HEK293 (cell line): Measurements from ENCODE around the gene SH3BGRL.

ENCODE experiments used
- CTCF ChIA-PET: fragments of 350-600 bp; formaldehyde crosslinking; extraction: SDS; loops from one replicate; lab custom pipeline; 2021; ENCODE audit warnings: antibody characterized with exemption; lab: Yijun Ruan, JAX
- POLR2A ChIA-PET: fragments of 300-600 bp; formaldehyde crosslinking; extraction: SDS; loops from one replicate; lab custom pipeline; 2020; ENCODE audit warnings: antibody characterized with exemption, inconsistent platforms; lab: Yijun Ruan, JAX
- H3K27ac ChIP-seq: fragments of 200-500 bp; sonication (Bioruptor generic); 2 replicates; pipeline ENCODE4 v1.5.1; 2014; ENCODE audit warnings: low read depth, low read length, control low read depth, inconsistent platforms; ENCODE audit errors: extremely low read depth
- H3K36me3 ChIP-seq, 2 experiments: fragments of 200-500 bp in 1 of 2; sonication (Bioruptor generic) in 1 of 2; 1 replicate in 1 of 2; 2 replicates in 1 of 2; pipeline ENCODE4 v1.5.1; 2014 to 2017; ENCODE audit warnings: inconsistent platforms in 2 of 2, low read length in 2 of 2; ENCODE audit not compliant: control insufficient read depth in 2 of 2, insufficient read depth in 1 of 2
- H3K4me1 ChIP-seq: fragments of 200-500 bp; sonication (Bioruptor generic); 2 replicates; pipeline ENCODE4 v1.5.1; 2014; ENCODE audit warnings: mild to moderate bottlenecking, low read length, inconsistent platforms; ENCODE audit not compliant: control insufficient read depth, insufficient read depth
- H3K4me3 ChIP-seq: 2 replicates; pipeline ENCODE4 v1.5.1; 2011; ENCODE audit warnings: low read depth, mild to moderate bottlenecking, control low read depth, low read length, moderate library complexity
- H3K9me3 ChIP-seq: fragments of 200-500 bp; sonication (Bioruptor generic); 2 replicates; pipeline ENCODE4 v1.5.1; 2014; ENCODE audit warnings: low read depth, low read length, inconsistent platforms; ENCODE audit not compliant: control insufficient read depth, insufficient read depth
- KLF1 ChIP-seq: fragments of 450-650 bp; formaldehyde crosslinking; IDR thresholded peaks from 2 replicates; pipeline ENCODE4 v1.5.1; 2016; ENCODE audit warnings: missing biosample characterization, missing genetic modification characterization
- SCRT2 ChIP-seq: fragments of 450-650 bp; formaldehyde crosslinking; IDR thresholded peaks from 2 replicates; pipeline ENCODE4 v1.5.1; 2016; ENCODE audit warnings: missing biosample characterization, missing genetic modification characterization
- SETDB1 ChIP-seq: IDR thresholded peaks from one replicate; pipeline ENCODE4 v1.6.1; 2017; ENCODE audit warnings: mild to moderate bottlenecking, low read length, moderate library complexity, mixed read lengths; ENCODE audit not compliant: insufficient read length
- TRIM28 ChIP-seq: IDR thresholded peaks from 2 replicates; pipeline ENCODE4 v1.6.1; 2011; ENCODE audit warnings: low read length, control low read depth, borderline replicate concordance
- ZBTB1 ChIP-seq: fragments of 450-650 bp; formaldehyde crosslinking; IDR thresholded peaks from 2 replicates; pipeline ENCODE4 v1.5.1; 2016; ENCODE audit warnings: missing biosample characterization, missing genetic modification characterization
- ZNF16 ChIP-seq: fragments of 450-650 bp; formaldehyde crosslinking; IDR thresholded peaks from 2 replicates; pipeline ENCODE4 v1.5.1; 2016; ENCODE audit warnings: low read depth, missing biosample characterization, missing genetic modification characterization
- ZNF211 ChIP-seq: fragments of 450-650 bp; formaldehyde crosslinking; IDR thresholded peaks from 2 replicates; pipeline ENCODE4 v1.5.1; 2016; ENCODE audit warnings: low read depth, missing biosample characterization, missing genetic modification characterization
- ZNF23 ChIP-seq: fragments of 450-650 bp; formaldehyde crosslinking; IDR thresholded peaks from 2 replicates; pipeline ENCODE4 v1.5.1; 2016; ENCODE audit warnings: missing biosample characterization, missing genetic modification characterization, borderline replicate concordance
- ZNF391 ChIP-seq: fragments of 450-650 bp; formaldehyde crosslinking; IDR thresholded peaks from 2 replicates; pipeline ENCODE4 v1.5.1; 2016; ENCODE audit warnings: low read depth, missing biosample characterization, missing genetic modification characterization, borderline replicate concordance
- ZNF416 ChIP-seq: fragments of 450-650 bp; formaldehyde crosslinking; IDR thresholded peaks from 2 replicates; pipeline ENCODE4 v1.5.1; 2016; ENCODE audit warnings: missing biosample characterization, missing genetic modification characterization
- ZNF777 ChIP-seq: fragments of 450-650 bp; formaldehyde crosslinking; IDR thresholded peaks from 2 replicates; pipeline ENCODE4 v1.5.1; 2017; ENCODE audit warnings: missing biosample characterization, missing genetic modification characterization, borderline replicate concordance
- ZNF837 ChIP-seq: fragments of 450-650 bp; formaldehyde crosslinking; IDR thresholded peaks from 2 replicates; pipeline ENCODE4 v1.5.1; 2016; ENCODE audit warnings: missing biosample characterization, missing genetic modification characterization
- TF ChIP-seq, protein P1 (sequence below): fragments of 450-650 bp; formaldehyde crosslinking; IDR thresholded peaks from 2 replicates; pipeline ENCODE4 v1.5.1; 2016; ENCODE audit warnings: missing biosample characterization, missing genetic modification characterization
- TF ChIP-seq, protein P2 (sequence below): fragments of 450-650 bp; formaldehyde crosslinking; IDR thresholded peaks from 2 replicates; pipeline ENCODE4 v1.5.1; 2016; ENCODE audit warnings: missing biosample characterization, missing genetic modification characterization
- TF ChIP-seq, protein P3 (sequence below): fragments of 450-650 bp; formaldehyde crosslinking; conservative IDR thresholded peaks from 2 replicates; pipeline ENCODE4 v1.5.1; 2016; ENCODE audit warnings: low read depth, missing biosample characterization, missing genetic modification characterization
- TF ChIP-seq, protein P4 (sequence below): fragments of 450-650 bp; formaldehyde crosslinking; IDR thresholded peaks from 2 replicates; pipeline ENCODE4 v1.5.1; 2016; ENCODE audit warnings: missing biosample characterization, missing genetic modification characterization, low read depth
- TF ChIP-seq, protein P5 (sequence below): fragments of 450-650 bp; formaldehyde crosslinking; IDR thresholded peaks from 2 replicates; pipeline ENCODE4 v1.5.1; 2016; ENCODE audit warnings: missing biosample characterization, missing genetic modification characterization

The SH3BGRL gene

DNA sequence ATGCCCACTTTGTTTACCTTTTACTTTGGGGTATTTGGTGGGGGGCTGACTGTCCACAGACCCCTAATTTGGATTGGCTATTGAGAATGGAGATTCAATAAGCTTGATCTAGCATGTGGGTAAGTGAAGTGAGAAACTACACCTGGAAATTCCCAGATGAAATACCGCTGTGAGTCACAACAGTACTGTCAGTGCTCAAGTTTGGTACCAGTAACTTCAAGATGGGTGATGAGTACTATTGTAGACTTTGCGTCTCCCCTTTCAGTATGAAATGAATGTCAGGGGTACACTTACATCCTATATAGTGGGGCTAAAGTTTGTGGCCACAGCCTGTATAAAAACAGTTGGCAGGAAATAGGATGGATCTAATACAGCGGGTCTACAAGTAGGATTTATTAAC, 33.5 kb upstream of the SH3BGRL start:
- H3K4me1 ChIP-seq: no peaks in the 10 kb centered on the region
- no peaks in the 10 kb centered on the region for H3K36me3 ChIP-seq
- H3K27ac ChIP-seq: no peak overlapping the region
- CTCF ChIA-PET: no interaction called here
- TF ChIP-seq TRIM28 (no peak), ZNF211 (no peak), ZBTB1 (tag by site-specific recombination) (no peak), ZNF416 (tag by site-specific recombination) (no peak), SCRT2 (tag by site-specific recombination) (no peak), KLF1 (tag by site-specific recombination) (no peak), ZNF23 (tag by site-specific recombination) (no peak), ZNF391 (tag by site-specific recombination) (no peak), SETDB1 (no peak), ZNF837 (tag by site-specific recombination) (no peak), ZNF777 (tag by site-specific recombination) (no peak), ZNF16 (no peak)
- TF ChIP-seq, protein P1, sequence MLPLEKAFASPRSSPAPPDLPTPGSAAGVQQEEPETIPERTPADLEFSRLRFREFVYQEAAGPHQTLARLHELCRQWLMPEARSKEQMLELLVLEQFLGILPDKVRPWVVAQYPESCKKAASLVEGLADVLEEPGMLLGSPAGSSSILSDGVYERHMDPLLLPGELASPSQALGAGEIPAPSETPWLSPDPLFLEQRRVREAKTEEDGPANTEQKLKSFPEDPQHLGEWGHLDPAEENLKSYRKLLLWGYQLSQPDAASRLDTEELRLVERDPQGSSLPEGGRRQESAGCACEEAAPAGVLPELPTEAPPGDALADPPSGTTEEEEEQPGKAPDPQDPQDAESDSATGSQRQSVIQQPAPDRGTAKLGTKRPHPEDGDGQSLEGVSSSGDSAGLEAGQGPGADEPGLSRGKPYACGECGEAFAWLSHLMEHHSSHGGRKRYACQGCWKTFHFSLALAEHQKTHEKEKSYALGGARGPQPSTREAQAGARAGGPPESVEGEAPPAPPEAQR (tag by site-specific recombination): no peak
- TF ChIP-seq, protein P2, sequence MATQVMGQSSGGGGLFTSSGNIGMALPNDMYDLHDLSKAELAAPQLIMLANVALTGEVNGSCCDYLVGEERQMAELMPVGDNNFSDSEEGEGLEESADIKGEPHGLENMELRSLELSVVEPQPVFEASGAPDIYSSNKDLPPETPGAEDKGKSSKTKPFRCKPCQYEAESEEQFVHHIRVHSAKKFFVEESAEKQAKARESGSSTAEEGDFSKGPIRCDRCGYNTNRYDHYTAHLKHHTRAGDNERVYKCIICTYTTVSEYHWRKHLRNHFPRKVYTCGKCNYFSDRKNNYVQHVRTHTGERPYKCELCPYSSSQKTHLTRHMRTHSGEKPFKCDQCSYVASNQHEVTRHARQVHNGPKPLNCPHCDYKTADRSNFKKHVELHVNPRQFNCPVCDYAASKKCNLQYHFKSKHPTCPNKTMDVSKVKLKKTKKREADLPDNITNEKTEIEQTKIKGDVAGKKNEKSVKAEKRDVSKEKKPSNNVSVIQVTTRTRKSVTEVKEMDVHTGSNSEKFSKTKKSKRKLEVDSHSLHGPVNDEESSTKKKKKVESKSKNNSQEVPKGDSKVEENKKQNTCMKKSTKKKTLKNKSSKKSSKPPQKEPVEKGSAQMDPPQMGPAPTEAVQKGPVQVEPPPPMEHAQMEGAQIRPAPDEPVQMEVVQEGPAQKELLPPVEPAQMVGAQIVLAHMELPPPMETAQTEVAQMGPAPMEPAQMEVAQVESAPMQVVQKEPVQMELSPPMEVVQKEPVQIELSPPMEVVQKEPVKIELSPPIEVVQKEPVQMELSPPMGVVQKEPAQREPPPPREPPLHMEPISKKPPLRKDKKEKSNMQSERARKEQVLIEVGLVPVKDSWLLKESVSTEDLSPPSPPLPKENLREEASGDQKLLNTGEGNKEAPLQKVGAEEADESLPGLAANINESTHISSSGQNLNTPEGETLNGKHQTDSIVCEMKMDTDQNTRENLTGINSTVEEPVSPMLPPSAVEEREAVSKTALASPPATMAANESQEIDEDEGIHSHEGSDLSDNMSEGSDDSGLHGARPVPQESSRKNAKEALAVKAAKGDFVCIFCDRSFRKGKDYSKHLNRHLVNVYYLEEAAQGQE: no peak
- TF ChIP-seq, protein P3, sequence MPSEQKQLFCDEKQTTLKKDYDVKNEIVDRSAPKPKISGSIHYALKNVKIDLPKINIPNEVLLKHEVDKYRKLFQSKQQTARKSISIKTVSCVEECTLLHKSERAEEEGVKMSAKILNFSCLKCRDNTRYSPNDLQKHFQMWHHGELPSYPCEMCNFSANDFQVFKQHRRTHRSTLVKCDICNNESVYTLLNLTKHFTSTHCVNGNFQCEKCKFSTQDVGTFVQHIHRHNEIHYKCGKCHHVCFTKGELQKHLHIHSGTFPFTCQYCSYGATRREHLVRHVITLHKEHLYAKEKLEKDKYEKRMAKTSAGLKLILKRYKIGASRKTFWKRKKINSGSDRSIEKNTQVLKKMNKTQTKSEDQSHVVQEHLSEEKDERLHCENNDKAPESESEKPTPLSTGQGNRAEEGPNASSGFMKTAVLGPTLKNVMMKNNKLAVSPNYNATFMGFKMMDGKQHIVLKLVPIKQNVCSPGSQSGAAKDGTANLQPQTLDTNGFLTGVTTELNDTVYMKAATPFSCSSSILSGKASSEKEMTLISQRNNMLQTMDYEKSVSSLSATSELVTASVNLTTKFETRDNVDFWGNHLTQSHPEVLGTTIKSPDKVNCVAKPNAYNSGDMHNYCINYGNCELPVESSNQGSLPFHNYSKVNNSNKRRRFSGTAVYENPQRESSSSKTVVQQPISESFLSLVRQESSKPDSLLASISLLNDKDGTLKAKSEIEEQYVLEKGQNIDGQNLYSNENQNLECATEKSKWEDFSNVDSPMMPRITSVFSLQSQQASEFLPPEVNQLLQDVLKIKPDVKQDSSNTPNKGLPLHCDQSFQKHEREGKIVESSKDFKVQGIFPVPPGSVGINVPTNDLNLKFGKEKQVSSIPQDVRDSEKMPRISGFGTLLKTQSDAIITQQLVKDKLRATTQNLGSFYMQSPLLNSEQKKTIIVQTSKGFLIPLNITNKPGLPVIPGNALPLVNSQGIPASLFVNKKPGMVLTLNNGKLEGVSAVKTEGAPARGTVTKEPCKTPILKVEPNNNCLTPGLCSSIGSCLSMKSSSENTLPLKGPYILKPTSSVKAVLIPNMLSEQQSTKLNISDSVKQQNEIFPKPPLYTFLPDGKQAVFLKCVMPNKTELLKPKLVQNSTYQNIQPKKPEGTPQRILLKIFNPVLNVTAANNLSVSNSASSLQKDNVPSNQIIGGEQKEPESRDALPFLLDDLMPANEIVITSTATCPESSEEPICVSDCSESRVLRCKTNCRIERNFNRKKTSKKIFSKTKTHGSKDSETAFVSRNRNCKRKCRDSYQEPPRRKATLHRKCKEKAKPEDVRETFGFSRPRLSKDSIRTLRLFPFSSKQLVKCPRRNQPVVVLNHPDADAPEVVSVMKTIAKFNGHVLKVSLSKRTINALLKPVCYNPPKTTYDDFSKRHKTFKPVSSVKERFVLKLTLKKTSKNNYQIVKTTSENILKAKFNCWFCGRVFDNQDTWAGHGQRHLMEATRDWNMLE (tag by site-specific recombination): no peak
- TF ChIP-seq, protein P4, sequence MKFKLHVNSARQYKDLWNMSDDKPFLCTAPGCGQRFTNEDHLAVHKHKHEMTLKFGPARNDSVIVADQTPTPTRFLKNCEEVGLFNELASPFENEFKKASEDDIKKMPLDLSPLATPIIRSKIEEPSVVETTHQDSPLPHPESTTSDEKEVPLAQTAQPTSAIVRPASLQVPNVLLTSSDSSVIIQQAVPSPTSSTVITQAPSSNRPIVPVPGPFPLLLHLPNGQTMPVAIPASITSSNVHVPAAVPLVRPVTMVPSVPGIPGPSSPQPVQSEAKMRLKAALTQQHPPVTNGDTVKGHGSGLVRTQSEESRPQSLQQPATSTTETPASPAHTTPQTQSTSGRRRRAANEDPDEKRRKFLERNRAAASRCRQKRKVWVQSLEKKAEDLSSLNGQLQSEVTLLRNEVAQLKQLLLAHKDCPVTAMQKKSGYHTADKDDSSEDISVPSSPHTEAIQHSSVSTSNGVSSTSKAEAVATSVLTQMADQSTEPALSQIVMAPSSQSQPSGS (tag by site-specific recombination): no peak
- TF ChIP-seq, protein P5, sequence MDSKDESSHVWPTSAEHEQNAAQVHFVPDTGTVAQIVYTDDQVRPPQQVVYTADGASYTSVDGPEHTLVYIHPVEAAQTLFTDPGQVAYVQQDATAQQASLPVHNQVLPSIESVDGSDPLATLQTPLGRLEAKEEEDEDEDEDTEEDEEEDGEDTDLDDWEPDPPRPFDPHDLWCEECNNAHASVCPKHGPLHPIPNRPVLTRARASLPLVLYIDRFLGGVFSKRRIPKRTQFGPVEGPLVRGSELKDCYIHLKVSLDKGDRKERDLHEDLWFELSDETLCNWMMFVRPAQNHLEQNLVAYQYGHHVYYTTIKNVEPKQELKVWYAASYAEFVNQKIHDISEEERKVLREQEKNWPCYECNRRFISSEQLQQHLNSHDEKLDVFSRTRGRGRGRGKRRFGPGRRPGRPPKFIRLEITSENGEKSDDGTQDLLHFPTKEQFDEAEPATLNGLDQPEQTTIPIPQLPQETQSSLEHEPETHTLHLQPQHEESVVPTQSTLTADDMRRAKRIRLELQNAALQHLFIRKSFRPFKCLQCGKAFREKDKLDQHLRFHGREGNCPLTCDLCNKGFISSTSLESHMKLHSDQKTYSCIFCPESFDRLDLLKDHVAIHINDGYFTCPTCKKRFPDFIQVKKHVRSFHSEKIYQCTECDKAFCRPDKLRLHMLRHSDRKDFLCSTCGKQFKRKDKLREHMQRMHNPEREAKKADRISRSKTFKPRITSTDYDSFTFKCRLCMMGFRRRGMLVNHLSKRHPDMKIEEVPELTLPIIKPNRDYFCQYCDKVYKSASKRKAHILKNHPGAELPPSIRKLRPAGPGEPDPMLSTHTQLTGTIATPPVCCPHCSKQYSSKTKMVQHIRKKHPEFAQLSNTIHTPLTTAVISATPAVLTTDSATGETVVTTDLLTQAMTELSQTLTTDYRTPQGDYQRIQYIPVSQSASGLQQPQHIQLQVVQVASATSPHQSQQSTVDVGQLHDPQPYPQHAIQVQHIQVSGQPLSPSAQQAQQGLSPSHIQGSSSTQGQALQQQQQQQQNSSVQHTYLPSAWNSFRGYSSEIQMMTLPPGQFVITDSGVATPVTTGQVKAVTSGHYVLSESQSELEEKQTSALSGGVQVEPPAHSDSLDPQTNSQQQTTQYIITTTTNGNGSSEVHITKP (tag by site-specific recombination): no peak
- no peak overlapping the region for H3K4me3 ChIP-seq
- POLR2A ChIA-PET: no interaction called here
- no peaks in the 10 kb centered on the region for H3K9me3 ChIP-seq
